ENCODE data around the gene CREB3L4.
A peak's percentile ranks its signal among the peaks of the same experiment; 100 is the strongest.

CREB3L4 gene

DNA sequence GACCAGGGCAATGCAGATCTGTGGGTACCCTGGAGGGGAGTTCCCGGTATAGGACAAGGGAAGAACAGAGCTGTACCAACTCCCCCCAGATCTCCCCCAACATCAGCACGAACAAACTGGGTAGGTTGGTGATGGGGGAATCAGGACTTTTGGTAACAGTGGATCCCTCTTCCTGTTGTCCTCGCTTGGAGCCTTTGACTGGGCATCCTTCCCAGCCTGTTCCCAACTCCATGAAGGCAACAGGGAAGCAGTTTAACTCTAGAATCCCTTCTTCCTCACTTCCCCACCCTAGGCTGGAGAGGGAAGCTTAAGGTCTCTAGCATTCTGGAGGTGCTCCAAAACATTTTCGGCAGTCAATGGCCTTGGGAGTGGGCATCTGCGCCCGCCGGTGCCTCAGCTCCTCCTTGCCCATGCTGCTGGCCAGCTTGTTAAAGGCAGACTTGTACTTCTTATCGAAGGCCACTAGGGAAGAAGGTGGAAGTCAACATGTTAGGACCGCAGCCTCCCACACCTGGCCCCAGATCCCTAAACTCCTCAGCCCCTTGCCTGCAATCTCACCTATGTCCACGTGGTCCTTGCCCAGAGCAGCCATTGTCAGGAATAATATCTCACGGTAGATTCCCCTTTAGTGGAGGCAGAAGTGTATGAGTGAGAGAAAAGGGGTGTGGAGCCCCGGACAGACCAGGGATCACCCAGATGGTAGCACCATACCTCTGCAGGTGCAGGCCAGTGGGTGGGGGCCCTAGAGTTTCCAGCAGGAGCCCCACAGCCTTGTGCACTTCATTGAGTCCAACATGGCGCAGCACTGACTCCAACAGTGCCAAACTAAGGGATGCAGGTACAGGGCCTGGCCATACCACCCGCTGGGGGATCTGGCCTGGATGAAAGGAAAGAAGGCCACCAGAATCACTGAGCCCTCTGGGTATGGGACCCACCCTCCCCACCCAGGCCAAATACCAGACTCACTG is 37.4 kb upstream of the CREB3L4 start:
- Histone ChIP-seq H3K23ac (ENCODE audit: low read depth, low read length, poor library complexity) (no peak overlapping the region), H3K27ac (replicated peaks; ENCODE audit: low read length) (no peak overlapping the region), H3K79me1 (ENCODE audit: low read depth, low read length) (no peaks in the 10 kb centered on the region), H3K18ac (ENCODE audit: low read length) (no peak overlapping the region), H2BK12ac (ENCODE audit: low read length) (no peak overlapping the region), H2BK120ac (ENCODE audit: low read depth, low read length) (no peak overlapping the region), H3K4ac (ENCODE audit: low read length) (no peak overlapping the region), H3K4me3 (ENCODE audit: low read length in 2 of 2) (no peak overlapping the region), H3K36me3 (replicated peaks in 1 of 2; ENCODE audit: control insufficient read depth in 2 of 2, insufficient read depth in 2 of 2, low read length in 2 of 2) (peaks cover 3 to 55% of the 10 kb centered on the region in 2 donors), H4K91ac (ENCODE audit: low read depth, low read length, poor library complexity) (no peak overlapping the region), H4K8ac (ENCODE audit: low read depth, low read length) (no peak overlapping the region), H2BK5ac (ENCODE audit: low read length) (no peak overlapping the region), H3K4me2 (ENCODE audit: insufficient read depth, low read length, poor library complexity, severe bottlenecking) (no peak overlapping the region), H2AFZ (ENCODE audit: low read length) (no peak overlapping the region), H3K4me1 (ENCODE audit: control insufficient read depth in 2 of 2, insufficient read depth in 1 of 2, low read depth in 1 of 2, low read length in 2 of 2) (no peaks in the 10 kb centered on the region), H3K27me3 (ENCODE audit: control insufficient read depth in 3 of 3, insufficient read depth in 3 of 3, low read depth in 1 of 3, low read length in 3 of 3) (no peaks in the 10 kb centered on the region), H3K9ac (ENCODE audit: low read depth, low read length, poor library complexity) (no peak overlapping the region), H3K9me3 (replicated peaks in 1 of 2; ENCODE audit: control insufficient read depth in 2 of 2, insufficient read depth in 1 of 2, low read depth in 1 of 2, low read length in 2 of 2) (no peaks in the 10 kb centered on the region), H2BK15ac (ENCODE audit: low read length) (no peak overlapping the region), H3K14ac (ENCODE audit: low read length) (no peak overlapping the region), H2AK5ac (ENCODE audit: low read depth, low read length) (no peak overlapping the region)
- WGBS, 2 donors (ENCODE audit: extremely low coverage in 2 of 2, insufficient read length in 2 of 2, insufficient replicate concordance in 1 of 2) = no CpG with 5 or more reads among the region's 14 CpGs
- no peak for DNase-seq (ENCODE audit: low spot score)

DNA sequence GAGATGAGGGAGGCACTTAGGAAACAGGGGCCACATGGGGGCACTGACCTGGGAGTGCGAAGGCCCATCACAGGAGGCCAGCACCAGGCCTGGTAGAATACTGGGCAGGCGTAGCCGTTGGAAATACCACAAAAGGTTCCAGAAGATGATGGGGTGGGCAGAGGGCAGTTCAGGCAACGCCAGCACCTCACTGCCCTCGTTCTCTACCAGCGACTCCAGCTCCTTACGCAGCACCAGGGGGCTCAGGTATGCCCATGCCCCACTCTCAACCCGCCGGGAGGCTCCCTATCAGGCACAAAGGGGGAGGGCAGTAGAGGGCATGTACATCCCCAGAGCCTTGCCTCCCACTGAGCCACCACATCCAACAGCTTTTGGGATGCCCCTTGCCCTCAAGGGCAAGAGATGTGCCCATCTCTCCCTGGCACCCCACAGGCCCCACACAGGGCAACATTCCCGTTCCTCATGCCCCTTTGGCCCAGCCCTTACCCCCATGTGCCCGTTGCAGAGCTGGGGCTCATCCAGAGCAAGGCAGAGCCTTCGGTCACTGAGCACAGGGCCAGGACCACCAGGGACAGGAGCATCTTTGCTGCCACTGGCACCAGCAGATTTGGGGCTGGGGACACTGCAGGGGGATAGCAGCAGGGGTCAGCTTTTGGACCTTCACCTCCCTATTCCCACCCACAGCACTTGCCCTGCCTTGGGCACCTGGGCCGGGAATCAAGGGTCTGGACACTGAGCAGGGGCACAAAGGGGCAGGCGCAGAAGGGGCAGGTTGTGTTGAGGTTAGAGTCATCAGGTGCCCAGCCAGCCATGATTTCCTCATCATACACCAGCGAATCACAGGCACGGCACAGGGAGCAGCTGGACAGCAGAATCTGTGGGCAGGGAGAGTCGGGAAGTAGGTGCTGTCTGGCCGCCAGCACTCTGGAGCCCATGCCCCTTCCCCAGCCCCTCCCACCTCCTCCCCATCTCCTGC is 35.3 kb upstream of the CREB3L4 start:
- peak overlapping the region; percentile 71 for H3K14ac ChIP-seq (ENCODE audit: low read length)
- H4K8ac ChIP-seq (ENCODE audit: low read depth, low read length) = no peak overlapping the region
- peak overlapping the region in 1 of 2 donors; percentile 12 for H3K4me3 ChIP-seq (ENCODE audit: low read length in 2 of 2)
- H4K91ac ChIP-seq (ENCODE audit: low read depth, low read length, poor library complexity) = no peak overlapping the region
- no peaks in the 10 kb centered on the region for H3K4me1 ChIP-seq (ENCODE audit: control insufficient read depth in 2 of 2, insufficient read depth in 1 of 2, low read depth in 1 of 2, low read length in 2 of 2)
- H3K9ac ChIP-seq (ENCODE audit: low read depth, low read length, poor library complexity) = peak overlapping the region; percentile 21
- peak overlapping the region; percentile 91 for H3K23ac ChIP-seq (ENCODE audit: low read depth, low read length, poor library complexity)
- H3K27ac ChIP-seq (replicated peaks; ENCODE audit: low read length) = no peak overlapping the region
- no peak overlapping the region for H2BK5ac ChIP-seq (ENCODE audit: low read length)
- H3K79me1 ChIP-seq (ENCODE audit: low read depth, low read length) = no peaks in the 10 kb centered on the region
- peaks cover 13 to 76% of the 10 kb centered on the region in 2 donors for H3K36me3 ChIP-seq (replicated peaks in 1 of 2; ENCODE audit: control insufficient read depth in 2 of 2, insufficient read depth in 2 of 2, low read length in 2 of 2)
- H3K18ac ChIP-seq (ENCODE audit: low read length) = peak overlapping the region; percentile 38
- no peaks in the 10 kb centered on the region for H3K27me3 ChIP-seq (ENCODE audit: control insufficient read depth in 3 of 3, insufficient read depth in 3 of 3, low read depth in 1 of 3, low read length in 3 of 3)
- no peaks in the 10 kb centered on the region for H3K9me3 ChIP-seq (replicated peaks in 1 of 2; ENCODE audit: control insufficient read depth in 2 of 2, insufficient read depth in 1 of 2, low read depth in 1 of 2, low read length in 2 of 2)
- H2BK120ac ChIP-seq (ENCODE audit: low read depth, low read length) = no peak overlapping the region
- WGBS, 2 donors (ENCODE audit: extremely low coverage in 2 of 2, insufficient read length in 2 of 2, insufficient replicate concordance in 1 of 2) = no CpG with 5 or more reads among the region's 18 CpGs
- no peak overlapping the region for H3K4me2 ChIP-seq (ENCODE audit: insufficient read depth, low read length, poor library complexity, severe bottlenecking)
- DNase-seq (ENCODE audit: low spot score) = no peak
- no peak overlapping the region for H3K4ac ChIP-seq (ENCODE audit: low read length)
- H2AFZ ChIP-seq (ENCODE audit: low read length) = no peak overlapping the region
- peak overlapping the region; percentile 58 for H2BK12ac ChIP-seq (ENCODE audit: low read length)
- H2AK5ac ChIP-seq (ENCODE audit: low read depth, low read length) = no peak overlapping the region
- H2BK15ac ChIP-seq (ENCODE audit: low read length) = no peak overlapping the region

DNA sequence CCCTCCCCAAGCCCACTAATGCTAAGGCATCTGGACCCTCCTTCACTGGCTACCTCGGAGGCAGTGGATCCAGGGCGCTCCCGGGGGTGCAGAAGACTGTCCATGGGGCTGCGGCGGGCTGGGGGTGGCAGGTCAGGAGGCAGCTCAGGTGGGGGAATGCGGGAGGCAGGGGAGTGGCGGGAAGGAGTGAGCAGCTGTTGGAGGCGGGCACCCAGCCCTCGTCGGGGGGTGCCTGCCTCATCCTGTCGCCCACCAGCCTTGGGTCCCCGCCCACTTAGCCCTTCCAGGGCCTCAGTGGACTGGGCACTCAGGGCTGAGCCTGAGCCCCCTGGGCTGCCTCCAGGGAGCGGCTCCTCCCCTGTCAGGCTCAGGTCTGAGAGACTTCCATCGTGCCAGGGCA is 34.3 kb upstream of the CREB3L4 start:
- Histone ChIP-seq H2BK15ac (ENCODE audit: low read length) (no peak overlapping the region), H2AK5ac (ENCODE audit: low read depth, low read length) (no peak overlapping the region), H2BK5ac (ENCODE audit: low read length) (no peak overlapping the region), H3K4ac (ENCODE audit: low read length) (no peak overlapping the region), H3K9ac (ENCODE audit: low read depth, low read length, poor library complexity) (peak overlapping the region; percentile 21), H3K79me1 (ENCODE audit: low read depth, low read length) (no peaks in the 10 kb centered on the region), H4K8ac (ENCODE audit: low read depth, low read length) (no peak overlapping the region), H2BK120ac (ENCODE audit: low read depth, low read length) (no peak overlapping the region), H3K27me3 (ENCODE audit: control insufficient read depth in 3 of 3, insufficient read depth in 3 of 3, low read depth in 1 of 3, low read length in 3 of 3) (no peaks in the 10 kb centered on the region), H4K91ac (ENCODE audit: low read depth, low read length, poor library complexity) (no peak overlapping the region), H3K4me2 (ENCODE audit: insufficient read depth, low read length, poor library complexity, severe bottlenecking) (no peak overlapping the region), H3K9me3 (replicated peaks in 1 of 2; ENCODE audit: control insufficient read depth in 2 of 2, insufficient read depth in 1 of 2, low read depth in 1 of 2, low read length in 2 of 2) (no peaks in the 10 kb centered on the region), H2AFZ (ENCODE audit: low read length) (no peak overlapping the region), H3K14ac (ENCODE audit: low read length) (no peak overlapping the region), H3K4me3 (ENCODE audit: low read length in 2 of 2) (no peak overlapping the region), H3K18ac (ENCODE audit: low read length) (no peak overlapping the region), H3K36me3 (replicated peaks in 1 of 2; ENCODE audit: control insufficient read depth in 2 of 2, insufficient read depth in 2 of 2, low read length in 2 of 2) (peaks cover 14 to 81% of the 10 kb centered on the region in 2 donors), H3K23ac (ENCODE audit: low read depth, low read length, poor library complexity) (no peak overlapping the region), H3K27ac (replicated peaks; ENCODE audit: low read length) (no peak overlapping the region), H2BK12ac (ENCODE audit: low read length) (no peak overlapping the region), H3K4me1 (ENCODE audit: control insufficient read depth in 2 of 2, insufficient read depth in 1 of 2, low read depth in 1 of 2, low read length in 2 of 2) (no peaks in the 10 kb centered on the region)
- no CpG with 5 or more reads among the region's 14 CpGs for WGBS, 2 donors (ENCODE audit: extremely low coverage in 2 of 2, insufficient read length in 2 of 2, insufficient replicate concordance in 1 of 2)
- DNase-seq (ENCODE audit: low spot score) = no peak

Measured in neuronal stem cell (in vitro differentiated cells).